ENCODE results near the gene SLC25A43. TPM values are rescaled to one million over a fixed set of nuclear protein-coding genes. Genes with fewer than 3 reads are reported as not detected.

The SLC25A43 gene
- total and polyA plus RNA-seq, 9 of the 15 experiments (the other 6 are each of a cell fraction or from before 2014, with no cell fraction given): 1.3 to 8.4 (median 4.0) TPM

DNA sequence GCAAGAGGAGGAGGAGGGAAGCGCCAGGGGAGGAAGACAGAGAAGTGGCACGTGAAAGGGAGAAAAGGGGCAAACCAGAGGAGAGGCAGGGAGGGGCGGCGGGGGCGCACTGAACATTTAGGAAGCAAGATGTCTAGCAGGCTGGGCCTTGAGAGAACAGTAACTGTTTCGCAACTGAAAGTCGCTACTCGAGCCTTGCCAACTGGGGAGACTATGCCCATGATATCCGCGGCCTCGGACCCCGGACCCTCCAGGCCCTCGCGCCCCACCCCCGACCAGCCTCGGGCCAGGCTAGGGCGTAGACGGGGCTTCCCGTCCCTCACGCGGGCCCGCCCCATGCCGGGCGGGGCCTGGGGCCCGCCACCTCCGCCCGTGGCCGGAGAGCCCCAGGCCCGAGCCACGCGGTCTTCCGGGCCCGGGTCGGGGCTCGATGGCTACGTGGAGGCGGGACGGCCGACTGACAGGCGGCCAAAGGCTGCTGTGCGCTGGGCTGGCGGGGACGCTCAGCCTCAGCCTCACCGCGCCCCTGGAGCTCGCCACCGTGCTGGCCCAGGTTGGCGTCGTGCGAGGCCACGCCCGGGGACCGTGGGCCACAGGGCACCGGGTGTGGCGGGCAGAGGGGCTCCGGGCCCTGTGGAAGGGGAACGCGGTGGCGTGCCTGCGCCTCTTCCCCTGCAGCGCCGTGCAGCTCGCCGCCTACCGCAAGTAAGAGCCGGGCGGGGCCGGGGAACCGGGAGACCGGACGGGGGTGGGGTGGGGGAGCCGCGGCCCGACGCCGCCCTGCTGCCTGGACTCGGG, at the start of gene SLC25A43 (continued):
- TF ChIP-seq, protein P1, sequence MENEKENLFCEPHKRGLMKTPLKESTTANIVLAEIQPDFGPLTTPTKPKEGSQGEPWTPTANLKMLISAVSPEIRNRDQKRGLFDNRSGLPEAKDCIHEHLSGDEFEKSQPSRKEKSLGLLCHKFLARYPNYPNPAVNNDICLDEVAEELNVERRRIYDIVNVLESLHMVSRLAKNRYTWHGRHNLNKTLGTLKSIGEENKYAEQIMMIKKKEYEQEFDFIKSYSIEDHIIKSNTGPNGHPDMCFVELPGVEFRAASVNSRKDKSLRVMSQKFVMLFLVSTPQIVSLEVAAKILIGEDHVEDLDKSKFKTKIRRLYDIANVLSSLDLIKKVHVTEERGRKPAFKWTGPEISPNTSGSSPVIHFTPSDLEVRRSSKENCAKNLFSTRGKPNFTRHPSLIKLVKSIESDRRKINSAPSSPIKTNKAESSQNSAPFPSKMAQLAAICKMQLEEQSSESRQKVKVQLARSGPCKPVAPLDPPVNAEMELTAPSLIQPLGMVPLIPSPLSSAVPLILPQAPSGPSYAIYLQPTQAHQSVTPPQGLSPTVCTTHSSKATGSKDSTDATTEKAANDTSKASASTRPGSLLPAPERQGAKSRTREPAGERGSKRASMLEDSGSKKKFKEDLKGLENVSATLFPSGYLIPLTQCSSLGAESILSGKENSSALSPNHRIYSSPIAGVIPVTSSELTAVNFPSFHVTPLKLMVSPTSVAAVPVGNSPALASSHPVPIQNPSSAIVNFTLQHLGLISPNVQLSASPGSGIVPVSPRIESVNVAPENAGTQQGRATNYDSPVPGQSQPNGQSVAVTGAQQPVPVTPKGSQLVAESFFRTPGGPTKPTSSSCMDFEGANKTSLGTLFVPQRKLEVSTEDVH (IDR thresholded peaks at IDR 0.05; ENCODE audit: low read depth, partially characterized antibody): no peak
- TF ChIP-seq DACH1 (IDR thresholded peaks at IDR 0.05; ENCODE audit: partially characterized antibody): no peak
- TF ChIP-seq, protein P2, sequence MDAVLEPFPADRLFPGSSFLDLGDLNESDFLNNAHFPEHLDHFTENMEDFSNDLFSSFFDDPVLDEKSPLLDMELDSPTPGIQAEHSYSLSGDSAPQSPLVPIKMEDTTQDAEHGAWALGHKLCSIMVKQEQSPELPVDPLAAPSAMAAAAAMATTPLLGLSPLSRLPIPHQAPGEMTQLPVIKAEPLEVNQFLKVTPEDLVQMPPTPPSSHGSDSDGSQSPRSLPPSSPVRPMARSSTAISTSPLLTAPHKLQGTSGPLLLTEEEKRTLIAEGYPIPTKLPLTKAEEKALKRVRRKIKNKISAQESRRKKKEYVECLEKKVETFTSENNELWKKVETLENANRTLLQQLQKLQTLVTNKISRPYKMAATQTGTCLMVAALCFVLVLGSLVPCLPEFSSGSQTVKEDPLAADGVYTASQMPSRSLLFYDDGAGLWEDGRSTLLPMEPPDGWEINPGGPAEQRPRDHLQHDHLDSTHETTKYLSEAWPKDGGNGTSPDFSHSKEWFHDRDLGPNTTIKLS (IDR thresholded peaks at IDR 0.05; ENCODE audit: borderline replicate concordance, low read depth): peak; percentile 70; the same call in 1 of the 2 replicates
- TF ChIP-seq MCM2 (IDR thresholded peaks at IDR 0.05; ENCODE audit: low read depth): no peak
- TF ChIP-seq, protein P3, sequence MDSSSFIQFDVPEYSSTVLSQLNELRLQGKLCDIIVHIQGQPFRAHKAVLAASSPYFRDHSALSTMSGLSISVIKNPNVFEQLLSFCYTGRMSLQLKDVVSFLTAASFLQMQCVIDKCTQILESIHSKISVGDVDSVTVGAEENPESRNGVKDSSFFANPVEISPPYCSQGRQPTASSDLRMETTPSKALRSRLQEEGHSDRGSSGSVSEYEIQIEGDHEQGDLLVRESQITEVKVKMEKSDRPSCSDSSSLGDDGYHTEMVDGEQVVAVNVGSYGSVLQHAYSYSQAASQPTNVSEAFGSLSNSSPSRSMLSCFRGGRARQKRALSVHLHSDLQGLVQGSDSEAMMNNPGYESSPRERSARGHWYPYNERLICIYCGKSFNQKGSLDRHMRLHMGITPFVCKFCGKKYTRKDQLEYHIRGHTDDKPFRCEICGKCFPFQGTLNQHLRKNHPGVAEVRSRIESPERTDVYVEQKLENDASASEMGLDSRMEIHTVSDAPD (CRISPR knock-in tag; IDR thresholded peaks at IDR 0.05): no peak
- no peak for TF ChIP-seq ZKSCAN1 (IDR thresholded peaks at IDR 0.05; ENCODE audit: low read depth, low read length)
- TF ChIP-seq SRF (CRISPR knock-in tag; IDR thresholded peaks at IDR 0.05): no peak
- TF ChIP-seq SNIP1 (IDR thresholded peaks at IDR 0.05; ENCODE audit: low read depth): no peak
- TF ChIP-seq SRSF9 (IDR thresholded peaks at IDR 0.05; ENCODE audit: borderline replicate concordance, low read depth, low read length): no peak
- TF ChIP-seq CREB1 (IDR thresholded peaks at IDR 0.05): no peak
- TF ChIP-seq CREB1 (CRISPR knock-in tag; IDR thresholded peaks at IDR 0.05): peak; percentile 29; the same call in 1 of the 2 replicates
- TF ChIP-seq, protein P4, sequence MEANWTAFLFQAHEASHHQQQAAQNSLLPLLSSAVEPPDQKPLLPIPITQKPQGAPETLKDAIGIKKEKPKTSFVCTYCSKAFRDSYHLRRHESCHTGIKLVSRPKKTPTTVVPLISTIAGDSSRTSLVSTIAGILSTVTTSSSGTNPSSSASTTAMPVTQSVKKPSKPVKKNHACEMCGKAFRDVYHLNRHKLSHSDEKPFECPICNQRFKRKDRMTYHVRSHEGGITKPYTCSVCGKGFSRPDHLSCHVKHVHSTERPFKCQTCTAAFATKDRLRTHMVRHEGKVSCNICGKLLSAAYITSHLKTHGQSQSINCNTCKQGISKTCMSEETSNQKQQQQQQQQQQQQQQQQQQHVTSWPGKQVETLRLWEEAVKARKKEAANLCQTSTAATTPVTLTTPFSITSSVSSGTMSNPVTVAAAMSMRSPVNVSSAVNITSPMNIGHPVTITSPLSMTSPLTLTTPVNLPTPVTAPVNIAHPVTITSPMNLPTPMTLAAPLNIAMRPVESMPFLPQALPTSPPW (CRISPR knock-in tag; IDR thresholded peaks at IDR 0.05): peak; percentile 67
- TF ChIP-seq POLR3G (IDR thresholded peaks at IDR 0.05; ENCODE audit: extremely low read depth, insufficient read length, insufficient replicate concordance): no peak
- no peak for TF ChIP-seq XRCC3 (IDR thresholded peaks at IDR 0.05)
- TF ChIP-seq ELF1 (tag; IDR thresholded peaks at IDR 0.05): no peak
- TF ChIP-seq CTBP1 (IDR thresholded peaks at IDR 0.05; ENCODE audit: borderline replicate concordance): peak; percentile 19; the same call in 1 of the 2 replicates
- TF ChIP-seq, protein P5, sequence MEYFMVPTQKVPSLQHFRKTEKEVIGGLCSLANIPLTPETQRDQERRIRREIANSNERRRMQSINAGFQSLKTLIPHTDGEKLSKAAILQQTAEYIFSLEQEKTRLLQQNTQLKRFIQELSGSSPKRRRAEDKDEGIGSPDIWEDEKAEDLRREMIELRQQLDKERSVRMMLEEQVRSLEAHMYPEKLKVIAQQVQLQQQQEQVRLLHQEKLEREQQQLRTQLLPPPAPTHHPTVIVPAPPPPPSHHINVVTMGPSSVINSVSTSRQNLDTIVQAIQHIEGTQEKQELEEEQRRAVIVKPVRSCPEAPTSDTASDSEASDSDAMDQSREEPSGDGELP (CRISPR knock-in tag; IDR thresholded peaks at IDR 0.05; ENCODE audit: borderline replicate concordance): 0 out of 2 replicates have a peak, but pooled peaks have one; percentile 26
